HepG2 (cell line): ENCODE measurements around the gene LITAFD. TPM values are rescaled to one million over a fixed set of nuclear protein-coding genes. Genes with fewer than 3 reads are reported as not detected.

ENCODE experiments used
- ATAC-seq: fragments of 200-7000 bp; cut with Tn5 transposase; 3 replicates; pipeline ENCODE4 v1.9.1; 2020; ENCODE audit warnings: mild to moderate bottlenecking, moderate library complexity
- BruUV-seq: library from RNA; stranded (reverse); fragments of 400-500 nt; replicated peaks from 2 replicates; lab custom pipeline; 2021; lab: Mats Ljungman, UMichigan
- CTCF ChIA-PET: fragments of 300-600 bp; formaldehyde crosslinking; extraction: SDS; loops from one replicate; lab custom pipeline; 2021; ENCODE audit warnings: low total read pairs, inconsistent platforms, low intra/inter-chr PET ratio; lab: Yijun Ruan, JAX
- POLR2A ChIA-PET: fragments of 350-600 bp; sonication (Branson Sonifier 250); formaldehyde crosslinking; loops from one replicate; lab custom pipeline; 2020; ENCODE audit warnings: antibody characterized with exemption, inconsistent platforms; lab: Yijun Ruan, JAX
- DNase-seq: peaks from one replicate; pipeline ENCODE4 v3.0.0-alpha.2; 2015; ENCODE audit warnings: low spot score
- FAIRE-seq: peaks from 3 replicates; lab custom pipeline; 2011; peaks lifted over from hg19 to GRCh38; lab: Jason Lieb, UNC
- H2AFZ ChIP-seq: one replicate; pipeline ENCODE4 v1.6.1; 2011; ENCODE audit warnings: low read length, inconsistent platforms
- H3K27ac ChIP-seq: fragments of 300-600 bp; 3 replicates; pipeline ENCODE4 v1.8.0; 2011; ENCODE audit warnings: mixed run types, mild to moderate bottlenecking, mixed read lengths, low read length, inconsistent platforms; ENCODE audit not compliant: insufficient read depth; ENCODE audit errors: extremely low read length
- H3K27me3 ChIP-seq, 2 experiments: fragments of 200-600 bp in 1 of 2; 2 replicates in 1 of 2; 3 replicates in 1 of 2; pipeline versions ENCODE4 v1.6.0 to v1.8.0; 2011; ENCODE audit warnings: low read length in 2 of 2, mild to moderate bottlenecking in 2 of 2, moderate library complexity in 2 of 2, inconsistent platforms in 1 of 2; ENCODE audit not compliant: insufficient read depth in 2 of 2, control insufficient read depth in 1 of 2
- H3K36me3 ChIP-seq, 2 experiments: fragments of 200-600 bp in 1 of 2; replicated peaks in 1 of 2; 2 replicates in 1 of 2; 3 replicates in 1 of 2; pipeline versions ENCODE4 v1.5.1 to v1.8.0; 2011; ENCODE audit warnings: low read length in 2 of 2, inconsistent platforms in 1 of 2; ENCODE audit not compliant: insufficient read depth in 2 of 2, control insufficient read depth in 1 of 2
- H3K4me1 ChIP-seq: 2 replicates; pipeline ENCODE4 v1.5.1; 2012; ENCODE audit warnings: low read length, inconsistent platforms; ENCODE audit not compliant: insufficient read depth
- H3K4me2 ChIP-seq: 2 replicates; pipeline ENCODE4 v1.6.0; 2011; ENCODE audit warnings: low read depth, low read length, inconsistent platforms
- H3K4me3 ChIP-seq, 3 experiments: fragments of 200-600 bp in 1 of 3; sonication (generic), shearing (Covaris generic) in 1 of 3; replicated peaks in 1 of 3; 2 replicates each; pipeline ENCODE4 v1.5.1; 2011 to 2016; ENCODE audit warnings: low read length in 3 of 3, inconsistent platforms in 2 of 3, low read depth in 2 of 3, mild to moderate bottlenecking in 2 of 3, control low read depth in 1 of 3, mixed read lengths in 1 of 3; ENCODE audit not compliant: insufficient read depth in 1 of 3
- H3K79me2 ChIP-seq: one replicate; pipeline ENCODE4 v1.6.1; 2011; ENCODE audit warnings: low read length, inconsistent platforms; ENCODE audit not compliant: insufficient read depth
- H3K9ac ChIP-seq: 2 replicates; pipeline ENCODE4 v1.6.0; 2011; ENCODE audit warnings: mild to moderate bottlenecking, low read depth, low read length, inconsistent platforms; ENCODE audit not compliant: insufficient read depth
- H3K9me3 ChIP-seq: 2 replicates; pipeline ENCODE4 v1.5.1; 2012; ENCODE audit warnings: mild to moderate bottlenecking, low read length
- H4K20me1 ChIP-seq: 2 replicates; pipeline ENCODE4 v1.6.0; 2011; ENCODE audit warnings: inconsistent platforms, mild to moderate bottlenecking, low read length, moderate library complexity; ENCODE audit not compliant: insufficient read depth
- CEBPB ChIP-seq: IDR thresholded peaks from 2 replicates; pipeline ENCODE4 v1.6.1; 2011; ENCODE audit warnings: low read depth, low read length, improper control_type of control experiment, borderline replicate concordance
- NFYB ChIP-seq: sonication (generic); formaldehyde crosslinking; IDR thresholded peaks from 2 replicates; pipeline ENCODE4 v1.4.0; 2020; ENCODE audit warnings: missing genetic modification reagents
- RARA ChIP-seq: IDR thresholded peaks from 2 replicates; pipeline ENCODE4 v1.6.1; 2016; ENCODE audit warnings: missing genetic modification reagents, missing compliant biosample characterization
- RBM22 ChIP-seq: fragments of 200-400 bp; formaldehyde crosslinking; optimal IDR thresholded peaks from 2 replicates; pipeline ENCODE3; 2017; ENCODE audit warnings: mild to moderate bottlenecking, low read length, moderate library complexity
- ZNF124 ChIP-seq: sonication (generic); formaldehyde crosslinking; IDR thresholded peaks from 2 replicates; pipeline ENCODE4 v1.4.0; 2020; ENCODE audit warnings: missing genetic modification reagents
- ZNF431 ChIP-seq: sonication (generic); formaldehyde crosslinking; IDR thresholded peaks from 2 replicates; pipeline ENCODE4 v1.9.0; 2022; ENCODE audit warnings: missing genetic modification reagents, low read depth, mild to moderate bottlenecking, borderline replicate concordance
- ZNF484 ChIP-seq: sonication (generic); formaldehyde crosslinking; IDR thresholded peaks from 2 replicates; pipeline ENCODE4 v1.5.1; 2020; ENCODE audit warnings: mild to moderate bottlenecking, low read depth, missing genetic modification reagents, borderline replicate concordance
- ZNF547 ChIP-seq: sonication (generic); formaldehyde crosslinking; IDR thresholded peaks from 2 replicates; pipeline ENCODE4 v1.5.1; 2020; ENCODE audit warnings: mild to moderate bottlenecking, missing genetic modification reagents
- ZNF768 ChIP-seq: sonication (generic); formaldehyde crosslinking; IDR thresholded peaks from 2 replicates; pipeline ENCODE4 v1.4.0; 2020; ENCODE audit warnings: missing genetic modification reagents
- WGBS: methylation state at CpG from one replicate; pipeline ENCODE4 v1.1.6; 2017; ENCODE audit warnings: low lambda C conversion rate; 5-methylcytosine and 5-hydroxymethylcytosine counted together
- in situ Hi-C: cut with HindIII; loops from 2 replicates; pipeline ENCODE4 v1.10.0; 2017; ENCODE audit warnings: low pct_unique_long_range_greater_than_20kb; ENCODE audit not compliant: extremely low pct_ligation_motif_present
- intact Hi-C: fragments of 100-400 bp; cut with micrococcal nuclease; formaldehyde crosslinking; loops from one replicate; pipeline ENCODE4 v1.10.0; 2022; ENCODE audit not compliant: unreplicated experiment
- polyA plus RNA-seq, 8 experiments: library from polyadenylated mRNA; depleted of rRNA in 3 of 8; stranded (reverse) in 7 of 8; unstranded in 1 of 8; fragments of >200 nt; fragmentation: Illumina TruSeq in 4 of 8; extraction: Trizol in 4 of 8; gene quantifications; 2 replicates each; pipeline versions ENCODE4 v1.2.1 to v1.2.3, GENCODE V29; 2011 to 2016; ENCODE audit warnings: low read depth in 4 of 8, missing spikeins in 1 of 8, mixed read lengths in 1 of 8; ENCODE audit not compliant: insufficient read depth in 1 of 8
- total RNA-seq, 5 experiments: library from RNA; depleted of rRNA; stranded (reverse); fragments of >200 nt; fragmentation: Illumina TruSeq; extraction: Trizol; gene quantifications; 2 replicates each; pipeline ENCODE4 v1.2.3, GENCODE V29; 2016; ENCODE audit warnings: low read depth in 1 of 5

The LITAFD gene
- total and polyA plus RNA-seq, 2 of the 13 experiments (the other 11 are each of a cell fraction or from before 2014, with no cell fraction given), result not detected

- no TSS peak for BruUV-seq
- no peak for DNase-seq
- H3K4me3 ChIP-seq, result no peak overlapping the region
- no peak overlapping the region for H2AFZ ChIP-seq
- intact Hi-C loops, result no loop called here
- ChIA-PET POLR2A (no interaction called here), CTCF (no interaction called here)
- in situ Hi-C loops, result no loop called here
- H3K9ac ChIP-seq, result no peak overlapping the region
- H3K4me2 ChIP-seq, result no peak overlapping the region
- no peak for ATAC-seq
- FAIRE-seq, result no peak
- H3K27me3 ChIP-seq, result no peaks in the 10 kb centered on the region
- TF ChIP-seq RARA (CRISPR knock-in tag) (no peak), CEBPB (peak; percentile 70), RBM22 (peak; percentile 95)
- TF ChIP-seq, all 625 proteins: peak for 2
- peaks cover 35% of the 10 kb centered on the region for H3K79me2 ChIP-seq
- H4K20me1 ChIP-seq, result peaks cover 24% of the 10 kb centered on the region
- no peaks in the 10 kb centered on the region for H3K4me1 ChIP-seq
- WGBS, result 96% methylated on average over 11 of the region's 11 CpGs
- H3K9me3 ChIP-seq, result no peaks in the 10 kb centered on the region
- peaks cover 60 to 100% of the 10 kb centered on the region in 2 experiments for H3K36me3 ChIP-seq
- H3K27ac ChIP-seq, result no peak overlapping the region
Measured at GRCh38 chr16:8919934-8920462, 37.8 kb downstream of the LITAFD start.

- Histone ChIP-seq H3K79me2 (peaks cover 43% of the 10 kb centered on the region), H3K4me1 (no peaks in the 10 kb centered on the region), H3K27ac (no peak overlapping the region), H3K9me3 (no peaks in the 10 kb centered on the region), H3K9ac (no peak overlapping the region), H3K4me3 (no peak overlapping the region), H3K36me3 (peaks cover 61 to 99% of the 10 kb centered on the region in 2 experiments), H3K27me3 (no peaks in the 10 kb centered on the region), H4K20me1 (peaks cover 32% of the 10 kb centered on the region), H3K4me2 (no peak overlapping the region), H2AFZ (no peak overlapping the region)
- DNase-seq, result no peak
- ChIA-PET CTCF (no interaction called here), POLR2A (no interaction called here)
- BruUV-seq, result no TSS peak
- FAIRE-seq, result peak; percentile 51
- in situ Hi-C loops (no loop called here), intact Hi-C loops (no loop called here)
- 99% methylated on average over 6 of the region's 6 CpGs for WGBS
- TF ChIP-seq ZNF768 (no peak), ZNF547 (no peak), NFYB (CRISPR knock-in tag) (no peak), ZNF124 (CRISPR knock-in tag) (no peak), ZNF484 (CRISPR knock-in tag) (no peak), ZNF431 (CRISPR knock-in tag) (no peak)
- ATAC-seq, result no peak
Measured at GRCh38 chr16:8920645-8921346, 38.6 kb downstream of the LITAFD start.
